HG03460 (cell line): Measurements from ENCODE around the gene IL12A.

Experiments used
- ATAC-seq: cut with Tn5 transposase; IDR thresholded peaks from one replicate; pipeline ENCODE4 v1.9.1; 2021; ENCODE audit not compliant: unreplicated experiment

IL12A gene

GRCh38 chr3:159988617-159989271, at the start of gene IL12A:
IL12A (plus strand) TSS chr3:159988835.
- ATAC-seq: peak; percentile 91

GRCh38 chr3:159941038-159942000, 47.3 kb upstream of the IL12A start:
- ATAC-seq: peak; percentile 58

GRCh38 chr3:159944781-159945180, 43.9 kb upstream of the IL12A start:
- no peak for ATAC-seq

- ATAC-seq: no peak
Observed at GRCh38 chr3:159945930-159946329, 42.7 kb upstream of the IL12A start.

- ATAC-seq: no peak
Observed at GRCh38 chr3:159947220-159947619, 41.4 kb upstream of the IL12A start.

- ATAC-seq: no peak
Observed at GRCh38 chr3:159948429-159949144, 40.0 kb upstream of the IL12A start.

- peak; percentile 85 for ATAC-seq
Observed at GRCh38 chr3:159950156-159950898, 38.3 kb upstream of the IL12A start.

GRCh38 chr3:159951540-159951939, 37.1 kb upstream of the IL12A start:
- ATAC-seq: no peak

- ATAC-seq: no peak
Observed at GRCh38 chr3:159953325-159954085, 35.1 kb upstream of the IL12A start.

GRCh38 chr3:159960188-159961148, 28.2 kb upstream of the IL12A start:
- no peak for ATAC-seq

GRCh38 chr3:159964166-159964973, 24.3 kb upstream of the IL12A start:
- peak; percentile 100 for ATAC-seq

- no peak for ATAC-seq
Observed at GRCh38 chr3:159971311-159971710, 17.3 kb upstream of the IL12A start.

- ATAC-seq: no peak
Observed at GRCh38 chr3:159977295-159977694, 11.3 kb upstream of the IL12A start.

GRCh38 chr3:159978353-159978752, 10.3 kb upstream of the IL12A start:
- peak; percentile 92 for ATAC-seq

GRCh38 chr3:159978918-159979703, 9.5 kb upstream of the IL12A start:
- no peak for ATAC-seq

- no peak for ATAC-seq
Observed at GRCh38 chr3:159982442-159982974, 6.1 kb upstream of the IL12A start.

- no peak for ATAC-seq
Observed at GRCh38 chr3:159987291-159987711, 1.3 kb upstream of the IL12A start.
